GM20000 (cell line): ENCODE results near the gene BAZ2B.

Source experiments
- DNase-seq: peaks from one replicate; pipeline ENCODE4 v3.0.0; 2012; ENCODE audit warnings: low spot score
- CTCF ChIP-seq: IDR thresholded peaks from 2 replicates; pipeline ENCODE4 v1.5.1; 2012; ENCODE audit warnings: mild to moderate bottlenecking, control low read depth; ENCODE audit errors: extremely low read depth, missing control alignments

Gene BAZ2B

GRCh38 chr2:159445307-159445706 is 171.0 kb downstream of the BAZ2B start:
- DNase-seq: no peak
- no peak for TF ChIP-seq CTCF

- TF ChIP-seq CTCF: no peak
- no peak for DNase-seq
These were observed 171.6 kb downstream of the BAZ2B start for GRCh38 chr2:159444754-159445153.

GRCh38 chr2:159442159-159442852 is 174.0 kb downstream of the BAZ2B start:
- no peak for DNase-seq
- TF ChIP-seq CTCF: no peak

- DNase-seq: no peak
- TF ChIP-seq CTCF: no peak
These were observed 175.2 kb downstream of the BAZ2B start for GRCh38 chr2:159441182-159441581.

- TF ChIP-seq CTCF: no peak
- DNase-seq: no peak
These were observed 176.9 kb downstream of the BAZ2B start for GRCh38 chr2:159439421-159439820.

GRCh38 chr2:159438720-159439353 is 177.5 kb downstream of the BAZ2B start:
- DNase-seq: no peak
- no peak for TF ChIP-seq CTCF

- no peak for TF ChIP-seq CTCF
- no peak for DNase-seq
These were observed 178.1 kb downstream of the BAZ2B start for GRCh38 chr2:159438284-159438683.
